Measurements from ENCODE around the gene KLHL1.

GRCh38 chr13:69980799-69981198, 127.5 kb downstream of the KLHL1 start:
- TF ChIP-seq FOSL1 (CRISPR knock-in tag; IDR thresholded peaks at IDR 0.05; ENCODE audit: borderline replicate concordance), result no peak
- TF ChIP-seq POLR2A (IDR thresholded peaks at IDR 0.05; ENCODE audit: insufficient read depth in 1 of 2, low read depth in 2 of 2, low read length in 2 of 2), result no peak
- no peak for TF ChIP-seq ZBTB8A (CRISPR knock-in tag; IDR thresholded peaks at IDR 0.05; ENCODE audit: borderline replicate concordance, low read depth)
- TF ChIP-seq, protein P1, sequence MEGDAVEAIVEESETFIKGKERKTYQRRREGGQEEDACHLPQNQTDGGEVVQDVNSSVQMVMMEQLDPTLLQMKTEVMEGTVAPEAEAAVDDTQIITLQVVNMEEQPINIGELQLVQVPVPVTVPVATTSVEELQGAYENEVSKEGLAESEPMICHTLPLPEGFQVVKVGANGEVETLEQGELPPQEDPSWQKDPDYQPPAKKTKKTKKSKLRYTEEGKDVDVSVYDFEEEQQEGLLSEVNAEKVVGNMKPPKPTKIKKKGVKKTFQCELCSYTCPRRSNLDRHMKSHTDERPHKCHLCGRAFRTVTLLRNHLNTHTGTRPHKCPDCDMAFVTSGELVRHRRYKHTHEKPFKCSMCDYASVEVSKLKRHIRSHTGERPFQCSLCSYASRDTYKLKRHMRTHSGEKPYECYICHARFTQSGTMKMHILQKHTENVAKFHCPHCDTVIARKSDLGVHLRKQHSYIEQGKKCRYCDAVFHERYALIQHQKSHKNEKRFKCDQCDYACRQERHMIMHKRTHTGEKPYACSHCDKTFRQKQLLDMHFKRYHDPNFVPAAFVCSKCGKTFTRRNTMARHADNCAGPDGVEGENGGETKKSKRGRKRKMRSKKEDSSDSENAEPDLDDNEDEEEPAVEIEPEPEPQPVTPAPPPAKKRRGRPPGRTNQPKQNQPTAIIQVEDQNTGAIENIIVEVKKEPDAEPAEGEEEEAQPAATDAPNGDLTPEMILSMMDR (CRISPR knock-in tag; IDR thresholded peaks at IDR 0.05), result no peak
- TF ChIP-seq U2AF2 (IDR thresholded peaks at IDR 0.05; ENCODE audit: low read depth, low read length), result no peak
